ENCODE data around the gene TK1. TPM values are rescaled to one million over a fixed set of nuclear protein-coding genes. Genes with fewer than 3 reads are reported as not detected.
A peak's percentile ranks its signal among the peaks of the same experiment; 100 is the strongest.

The TK1 gene
- total RNA-seq, 1 donor from 2014 or later: 6.6 TPM

- Histone ChIP-seq H3K9me3 (no peaks in the 10 kb centered on the region), H3K36me3 (peaks cover 6% of the 10 kb centered on the region), H3K4me3 (no peak overlapping the region), H3K4me1 (peaks cover 12% of the 10 kb centered on the region), H3K27ac (no peak overlapping the region), H3K27me3 (ENCODE audit: low read depth) (no peaks in the 10 kb centered on the region)
- intact Hi-C loops (cut with DNase I): no loop called here
- DNase-seq (no peak), ATAC-seq (no peak)
- TF ChIP-seq CTCF (IDR thresholded peaks at IDR 0.05): no peak
These were observed 24.2 kb upstream of the TK1 start for GRCh38 chr17:78211032-78211431.

- Histone ChIP-seq H3K4me1 (peaks cover 12% of the 10 kb centered on the region), H3K36me3 (peaks cover 6% of the 10 kb centered on the region), H3K4me3 (no peak overlapping the region), H3K27ac (no peak overlapping the region), H3K27me3 (ENCODE audit: low read depth) (no peaks in the 10 kb centered on the region), H3K9me3 (no peaks in the 10 kb centered on the region)
- no peak for DNase-seq
- intact Hi-C loops (cut with DNase I): no loop called here
- no peak for TF ChIP-seq CTCF (IDR thresholded peaks at IDR 0.05)
- ATAC-seq: no peak
These were observed 23.3 kb upstream of the TK1 start for GRCh38 chr17:78210111-78210510.

- no peak for TF ChIP-seq CTCF (IDR thresholded peaks at IDR 0.05)
- Histone ChIP-seq H3K27ac (no peak overlapping the region), H3K36me3 (peaks cover 16% of the 10 kb centered on the region), H3K27me3 (ENCODE audit: low read depth) (no peaks in the 10 kb centered on the region), H3K9me3 (no peaks in the 10 kb centered on the region), H3K4me3 (no peak overlapping the region), H3K4me1 (no peaks in the 10 kb centered on the region)
- no peak for ATAC-seq
- DNase-seq: no peak
- intact Hi-C loops (cut with DNase I): no loop called here
These were observed 21.6 kb upstream of the TK1 start for GRCh38 chr17:78208486-78208885.

- DNase-seq (no peak), ATAC-seq (no peak)
- H3K4me3 ChIP-seq: no peak overlapping the region
- TF ChIP-seq CTCF (IDR thresholded peaks at IDR 0.05): peak; percentile 13
- no peak overlapping the region for H3K27ac ChIP-seq
- no peaks in the 10 kb centered on the region for H3K4me1 ChIP-seq
- H3K27me3 ChIP-seq (ENCODE audit: low read depth): no peaks in the 10 kb centered on the region
- H3K36me3 ChIP-seq: peaks cover 16% of the 10 kb centered on the region
- intact Hi-C loops (cut with DNase I): no loop called here
- H3K9me3 ChIP-seq: no peaks in the 10 kb centered on the region
These were observed 19.4 kb upstream of the TK1 start for GRCh38 chr17:78206298-78206697.

GRCh38 chr17:78205124-78205775 is 18.4 kb upstream of the TK1 start:
- DNase-seq: no peak
- no peak overlapping the region for H3K27ac ChIP-seq
- TF ChIP-seq CTCF (IDR thresholded peaks at IDR 0.05): no peak
- H3K4me1 ChIP-seq: no peaks in the 10 kb centered on the region
- no peak for ATAC-seq
- no peak overlapping the region for H3K4me3 ChIP-seq
- peaks cover 16% of the 10 kb centered on the region for H3K36me3 ChIP-seq
- intact Hi-C loops (cut with DNase I): no loop called here
- H3K9me3 ChIP-seq: no peaks in the 10 kb centered on the region
- H3K27me3 ChIP-seq (ENCODE audit: low read depth): no peaks in the 10 kb centered on the region
